ENCODE results near the gene DNAH3. TPM values are rescaled to one million over a fixed set of nuclear protein-coding genes. Genes with fewer than 3 reads are reported as not detected.

Gene DNAH3
- total and polyA plus RNA-seq, 2 of the 13 experiments (the other 11 are each of a cell fraction or from before 2014, with no cell fraction given) = 0.07 to 0.08 TPM

GRCh38 chr16:20900299-20901067 lies 250.2 kb downstream of the DNAH3 start, which contains the start of the genes DCUN1D3 and LYRM1 (continued):
- TF ChIP-seq MIER3 (CRISPR knock-in tag; IDR thresholded peaks at IDR 0.05; ENCODE audit: borderline replicate concordance) = peak; percentile 63; the same call in 1 of the 2 replicates
- peak; percentile 70; the same call in 1 of the 2 replicates for TF ChIP-seq KDM4B (CRISPR knock-in tag; IDR thresholded peaks at IDR 0.05)
- peak; percentile 58 for TF ChIP-seq SKI (IDR thresholded peaks at IDR 0.05; ENCODE audit: partially characterized antibody)
- no peak for TF ChIP-seq MLLT10 (CRISPR knock-in tag; IDR thresholded peaks at IDR 0.05)
- peak; percentile 96 for TF ChIP-seq CREM (IDR thresholded peaks at IDR 0.05)
- peak; percentile 67 for TF ChIP-seq CREM (CRISPR knock-in tag; IDR thresholded peaks at IDR 0.05)
- TF ChIP-seq, protein P1, sequence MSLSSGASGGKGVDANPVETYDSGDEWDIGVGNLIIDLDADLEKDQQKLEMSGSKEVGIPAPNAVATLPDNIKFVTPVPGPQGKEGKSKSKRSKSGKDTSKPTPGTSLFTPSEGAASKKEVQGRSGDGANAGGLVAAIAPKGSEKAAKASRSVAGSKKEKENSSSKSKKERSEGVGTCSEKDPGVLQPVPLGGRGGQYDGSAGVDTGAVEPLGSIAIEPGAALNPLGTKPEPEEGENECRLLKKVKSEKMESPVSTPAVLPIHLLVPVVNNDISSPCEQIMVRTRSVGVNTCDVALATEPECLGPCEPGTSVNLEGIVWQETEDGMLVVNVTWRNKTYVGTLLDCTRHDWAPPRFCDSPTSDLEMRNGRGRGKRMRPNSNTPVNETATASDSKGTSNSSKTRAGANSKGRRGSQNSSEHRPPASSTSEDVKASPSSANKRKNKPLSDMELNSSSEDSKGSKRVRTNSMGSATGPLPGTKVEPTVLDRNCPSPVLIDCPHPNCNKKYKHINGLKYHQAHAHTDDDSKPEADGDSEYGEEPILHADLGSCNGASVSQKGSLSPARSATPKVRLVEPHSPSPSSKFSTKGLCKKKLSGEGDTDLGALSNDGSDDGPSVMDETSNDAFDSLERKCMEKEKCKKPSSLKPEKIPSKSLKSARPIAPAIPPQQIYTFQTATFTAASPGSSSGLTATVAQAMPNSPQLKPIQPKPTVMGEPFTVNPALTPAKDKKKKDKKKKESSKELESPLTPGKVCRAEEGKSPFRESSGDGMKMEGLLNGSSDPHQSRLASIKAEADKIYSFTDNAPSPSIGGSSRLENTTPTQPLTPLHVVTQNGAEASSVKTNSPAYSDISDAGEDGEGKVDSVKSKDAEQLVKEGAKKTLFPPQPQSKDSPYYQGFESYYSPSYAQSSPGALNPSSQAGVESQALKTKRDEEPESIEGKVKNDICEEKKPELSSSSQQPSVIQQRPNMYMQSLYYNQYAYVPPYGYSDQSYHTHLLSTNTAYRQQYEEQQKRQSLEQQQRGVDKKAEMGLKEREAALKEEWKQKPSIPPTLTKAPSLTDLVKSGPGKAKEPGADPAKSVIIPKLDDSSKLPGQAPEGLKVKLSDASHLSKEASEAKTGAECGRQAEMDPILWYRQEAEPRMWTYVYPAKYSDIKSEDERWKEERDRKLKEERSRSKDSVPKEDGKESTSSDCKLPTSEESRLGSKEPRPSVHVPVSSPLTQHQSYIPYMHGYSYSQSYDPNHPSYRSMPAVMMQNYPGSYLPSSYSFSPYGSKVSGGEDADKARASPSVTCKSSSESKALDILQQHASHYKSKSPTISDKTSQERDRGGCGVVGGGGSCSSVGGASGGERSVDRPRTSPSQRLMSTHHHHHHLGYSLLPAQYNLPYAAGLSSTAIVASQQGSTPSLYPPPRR (CRISPR knock-in tag; IDR thresholded peaks at IDR 0.05; ENCODE audit: borderline replicate concordance) = peak; percentile 74
- no peak for TF ChIP-seq KLF15 (CRISPR knock-in tag; IDR thresholded peaks at IDR 0.05; ENCODE audit: borderline replicate concordance)
- TF ChIP-seq, protein P2, sequence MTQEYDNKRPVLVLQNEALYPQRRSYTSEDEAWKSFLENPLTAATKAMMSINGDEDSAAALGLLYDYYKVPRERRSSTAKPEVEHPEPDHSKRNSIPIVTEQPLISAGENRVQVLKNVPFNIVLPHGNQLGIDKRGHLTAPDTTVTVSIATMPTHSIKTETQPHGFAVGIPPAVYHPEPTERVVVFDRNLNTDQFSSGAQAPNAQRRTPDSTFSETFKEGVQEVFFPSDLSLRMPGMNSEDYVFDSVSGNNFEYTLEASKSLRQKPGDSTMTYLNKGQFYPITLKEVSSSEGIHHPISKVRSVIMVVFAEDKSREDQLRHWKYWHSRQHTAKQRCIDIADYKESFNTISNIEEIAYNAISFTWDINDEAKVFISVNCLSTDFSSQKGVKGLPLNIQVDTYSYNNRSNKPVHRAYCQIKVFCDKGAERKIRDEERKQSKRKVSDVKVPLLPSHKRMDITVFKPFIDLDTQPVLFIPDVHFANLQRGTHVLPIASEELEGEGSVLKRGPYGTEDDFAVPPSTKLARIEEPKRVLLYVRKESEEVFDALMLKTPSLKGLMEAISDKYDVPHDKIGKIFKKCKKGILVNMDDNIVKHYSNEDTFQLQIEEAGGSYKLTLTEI (CRISPR knock-in tag; conservative IDR thresholded peaks at IDR 0.05) = no peak
- no peak for TF ChIP-seq SIN3B (IDR thresholded peaks at IDR 0.05; ENCODE audit: low read length)
- TF ChIP-seq ELK4 (CRISPR knock-in tag; IDR thresholded peaks at IDR 0.05; ENCODE audit: borderline replicate concordance) = no peak
- no peak for TF ChIP-seq ZNF207 (IDR thresholded peaks at IDR 0.05; ENCODE audit: borderline replicate concordance)
- TF ChIP-seq RFX5 (IDR thresholded peaks at IDR 0.05; ENCODE audit: low read depth, low read length) = peak; percentile 64; the same call in 1 of the 2 replicates
- TF ChIP-seq ZSCAN12 (CRISPR knock-in tag; IDR thresholded peaks at IDR 0.05) = no peak
- no peak; the same call in 1 of the 2 replicates for TF ChIP-seq ZMAT5 (CRISPR knock-in tag; IDR thresholded peaks at IDR 0.05; ENCODE audit: borderline replicate concordance, low read depth)
- no peak; the same call in 1 of the 2 replicates for TF ChIP-seq SNAPC4 (CRISPR knock-in tag; IDR thresholded peaks at IDR 0.05)

All from HepG2 (cell line).